Colon (tissue), 2 donors: ENCODE measurements around the gene RNASE11.
"Not testable (repeated sequence)": the region's sequence is repeated elsewhere in the genome, so short reads cannot be mapped to it uniquely, and the experiment has no call there.

Experiments used
- FAIRE-seq: peaks from 2 replicates; lab custom pipeline; 2012; peaks lifted over from hg19 to GRCh38; lab: Jason Lieb, UNC
- donor health status: control.
- donor health status: control.

Gene RNASE11

GRCh38 chr14:20587489-20588154, at the start of gene RNASE11:
Gene RNASE11, minus strand, starts transcription at chr14:20588001.
- no peak for FAIRE-seq

- no peak for FAIRE-seq
Measured at GRCh38 chr14:20632831-20633691, 45.3 kb upstream of the RNASE11 start.

GRCh38 chr14:20632448-20632830, 44.6 kb upstream of the RNASE11 start:
- FAIRE-seq = no peak

- FAIRE-seq = no peak
Measured at GRCh38 chr14:20631880-20632389, 44.1 kb upstream of the RNASE11 start.

GRCh38 chr14:20631023-20631879, 43.5 kb upstream of the RNASE11 start:
- FAIRE-seq = no peak

GRCh38 chr14:20630340-20631022, 42.7 kb upstream of the RNASE11 start:
- no peak for FAIRE-seq

GRCh38 chr14:20628063-20628854, 40.5 kb upstream of the RNASE11 start:
- no peak for FAIRE-seq

- FAIRE-seq = no peak
Measured at GRCh38 chr14:20627346-20628027, 39.7 kb upstream of the RNASE11 start.

- FAIRE-seq = no peak
Measured at GRCh38 chr14:20626274-20626673, 38.5 kb upstream of the RNASE11 start.

- FAIRE-seq = no peak
Measured at GRCh38 chr14:20624495-20625070, 36.8 kb upstream of the RNASE11 start.

GRCh38 chr14:20623798-20624197, 36.0 kb upstream of the RNASE11 start:
- no peak for FAIRE-seq

GRCh38 chr14:20622816-20623291, 35.1 kb upstream of the RNASE11 start:
- no peak for FAIRE-seq

GRCh38 chr14:20620798-20621478, 33.1 kb upstream of the RNASE11 start:
- no peak for FAIRE-seq

- FAIRE-seq = not testable (repeated sequence)
Measured at GRCh38 chr14:20619688-20620087, 31.9 kb upstream of the RNASE11 start.

- FAIRE-seq = no peak
Measured at GRCh38 chr14:20618271-20618749, 30.5 kb upstream of the RNASE11 start.

GRCh38 chr14:20617138-20618003, 29.6 kb upstream of the RNASE11 start:
- FAIRE-seq = no peak

GRCh38 chr14:20615996-20616395, 28.2 kb upstream of the RNASE11 start:
- FAIRE-seq = no peak
